DMS153 treated with DMSO at 0.1 percent for 48 hours (cell line): ENCODE data around the gene ADARB2.
"Not testable (repeated sequence)": the region's sequence is repeated elsewhere in the genome, so short reads cannot be mapped to it uniquely, and the experiment has no call there.

Experiments
- DNase-seq: peaks from one replicate; lab custom pipeline; 2025; ENCODE audit not compliant: unreplicated experiment; lab: John Stamatoyannopoulos, UW

Gene ADARB2

DNA sequence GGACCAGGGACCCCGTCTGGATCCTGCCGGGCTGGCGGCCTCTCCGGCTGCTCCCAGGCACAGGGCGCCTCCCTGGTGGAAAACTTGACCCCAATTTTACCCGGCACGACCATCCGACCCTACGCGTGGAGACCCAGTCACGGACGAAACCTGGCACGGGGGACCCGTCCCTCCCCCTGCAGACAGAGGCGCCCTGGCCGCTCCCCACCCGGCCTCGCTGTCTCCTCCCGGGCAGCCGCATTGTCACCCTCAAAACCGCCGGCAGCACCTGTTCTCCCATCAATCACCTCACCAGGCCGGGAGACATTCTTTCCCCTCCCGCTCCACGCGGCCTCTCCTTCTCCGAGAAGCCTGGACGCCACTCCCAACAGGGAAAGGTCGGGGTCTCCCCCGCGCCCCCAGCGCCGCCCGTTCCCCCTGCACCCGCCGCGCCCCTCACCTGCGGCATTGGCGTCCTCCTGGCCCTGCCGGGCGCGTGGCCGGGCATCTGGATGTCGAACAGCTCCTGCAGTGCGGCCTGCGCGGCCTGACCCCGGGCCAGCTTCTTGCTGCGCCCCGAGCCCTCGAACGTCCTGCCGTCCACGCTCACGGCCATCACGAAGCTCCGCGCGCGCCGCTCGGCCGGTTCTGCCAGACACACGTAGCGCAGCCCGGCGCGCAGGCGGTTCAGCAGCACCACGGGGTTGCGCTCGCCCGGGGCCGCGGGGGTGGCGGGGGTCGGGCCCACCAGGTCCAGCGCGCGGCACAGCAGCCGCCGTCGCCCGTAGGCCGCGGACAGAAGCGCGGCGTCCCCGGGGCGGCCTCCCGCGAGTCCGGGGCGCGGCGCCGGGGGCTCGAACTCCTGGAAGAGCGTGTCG is 374.5 kb downstream of the ADARB2 start:
- DNase-seq = no peak

- no peak for DNase-seq
These were observed 375.8 kb downstream of the ADARB2 start for GRCh38 chr10:1361411-1362105.

DNA sequence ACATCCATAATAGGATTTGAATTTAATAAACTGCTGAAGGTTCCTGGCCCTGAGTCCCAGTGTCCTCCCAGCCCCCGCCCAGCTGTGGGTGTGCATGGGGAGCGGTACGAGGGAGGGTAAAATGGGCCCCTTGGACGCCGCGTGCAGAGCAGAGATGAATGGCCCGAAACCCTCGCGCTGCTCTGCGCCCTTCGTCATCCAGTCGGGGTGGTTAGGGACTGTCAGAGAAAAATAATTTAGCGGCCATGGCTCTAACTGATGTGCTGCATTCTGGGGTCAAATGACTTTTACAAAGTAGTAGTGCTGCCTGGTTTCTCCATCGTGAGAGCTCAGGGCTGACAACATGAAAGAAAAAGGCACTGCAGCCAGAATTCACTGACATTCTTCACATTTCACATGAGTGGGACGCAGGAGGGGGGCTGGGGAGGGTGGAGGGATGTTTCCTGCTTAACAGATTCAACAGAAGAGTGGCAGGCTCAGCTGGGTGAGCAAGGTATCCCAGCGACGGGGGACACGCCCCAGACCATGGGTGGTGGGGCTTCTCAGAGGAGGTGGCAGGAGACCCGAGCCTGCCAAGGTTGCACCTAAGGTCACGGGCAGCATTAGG is 376.7 kb downstream of the ADARB2 start:
- no peak for DNase-seq

GRCh38 chr10:1360011-1360557 is 377.2 kb downstream of the ADARB2 start:
- DNase-seq = no peak

DNA sequence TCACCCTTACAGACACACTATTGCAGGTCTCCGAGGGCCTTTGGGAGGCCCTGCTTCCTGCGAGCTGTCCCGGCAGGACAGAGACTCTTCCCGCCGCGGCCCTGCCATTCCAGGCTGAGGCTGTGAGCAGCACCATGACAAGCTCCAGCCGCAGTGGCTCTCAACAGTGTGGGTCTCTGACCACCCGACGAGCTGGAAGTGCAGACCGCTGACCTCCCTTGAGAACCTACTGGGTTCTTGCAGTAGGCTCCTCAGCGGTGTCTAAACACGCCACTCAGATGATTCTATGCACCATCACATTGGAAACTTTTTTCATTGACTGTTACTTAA is 377.7 kb downstream of the ADARB2 start:
- no peak for DNase-seq

GRCh38 chr10:1358860-1359625 is 378.3 kb downstream of the ADARB2 start:
- no peak for DNase-seq

DNA sequence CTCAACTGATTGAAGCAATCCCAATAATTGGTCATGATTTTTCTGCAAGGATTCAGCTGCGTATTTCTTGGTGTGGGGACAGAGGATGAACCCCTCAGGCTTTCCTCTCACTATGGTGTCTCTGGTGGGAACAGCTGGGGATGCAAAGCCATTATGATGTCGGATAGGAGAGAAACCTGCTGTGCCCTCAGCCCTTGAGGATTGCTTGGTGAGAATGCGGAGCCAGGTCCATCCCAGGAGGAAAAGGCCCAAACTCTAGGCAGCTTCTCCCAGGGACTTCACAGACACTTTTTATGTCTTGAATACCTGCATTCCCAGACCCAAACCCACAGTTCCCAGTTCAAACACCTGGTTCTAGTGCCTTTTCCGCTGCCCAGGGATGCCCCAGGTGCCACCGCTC is 379.2 kb downstream of the ADARB2 start:
- no peak for DNase-seq

DNA sequence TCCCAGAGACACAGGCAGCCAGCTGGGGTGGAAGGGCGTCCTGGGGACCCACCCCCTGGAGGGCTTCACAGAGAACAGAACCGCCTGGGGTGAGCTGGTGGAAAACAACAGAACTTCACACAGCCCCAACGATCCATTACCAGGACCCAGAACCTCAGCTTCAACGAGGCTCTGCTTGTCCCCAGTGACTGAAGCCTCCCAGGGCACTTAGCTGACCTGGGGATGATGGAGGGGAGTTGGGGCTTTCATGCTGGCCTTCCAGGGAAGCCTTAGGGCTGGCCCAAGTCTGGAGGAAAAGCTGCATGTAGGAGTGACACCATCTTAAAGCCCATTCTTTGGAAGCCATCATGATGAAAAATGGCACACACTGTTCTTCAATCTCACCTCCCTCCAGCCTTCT is 381.0 kb downstream of the ADARB2 start:
- no peak for DNase-seq

GRCh38 chr10:1354809-1355710 is 382.3 kb downstream of the ADARB2 start:
- DNase-seq = no peak

DNA sequence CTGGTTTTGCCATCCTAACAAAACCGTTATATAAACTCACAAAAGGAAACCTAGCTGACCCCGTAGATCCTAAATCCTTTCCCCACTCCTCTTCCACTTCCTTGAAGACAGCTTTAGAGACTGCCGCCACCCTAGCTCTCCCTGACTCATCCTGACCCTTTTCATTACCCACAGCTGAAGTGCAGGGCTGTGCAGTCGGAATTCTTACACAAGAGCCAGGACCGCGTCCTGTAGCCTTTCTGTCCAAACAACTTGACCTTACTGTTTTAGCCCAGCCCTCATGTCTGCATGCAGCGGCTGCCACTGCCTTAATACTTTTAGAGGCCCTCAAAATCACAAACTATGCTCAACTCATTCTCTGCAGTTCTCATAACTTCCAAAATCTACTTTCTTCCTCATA is 385.0 kb downstream of the ADARB2 start:
- not testable (repeated sequence) for DNase-seq

GRCh38 chr10:1348773-1349050 is 388.6 kb downstream of the ADARB2 start:
- DNase-seq = no peak

GRCh38 chr10:1347962-1348772 is 389.2 kb downstream of the ADARB2 start:
- no peak for DNase-seq

- DNase-seq = no peak
These were observed 389.8 kb downstream of the ADARB2 start for GRCh38 chr10:1347525-1347924.

DNA sequence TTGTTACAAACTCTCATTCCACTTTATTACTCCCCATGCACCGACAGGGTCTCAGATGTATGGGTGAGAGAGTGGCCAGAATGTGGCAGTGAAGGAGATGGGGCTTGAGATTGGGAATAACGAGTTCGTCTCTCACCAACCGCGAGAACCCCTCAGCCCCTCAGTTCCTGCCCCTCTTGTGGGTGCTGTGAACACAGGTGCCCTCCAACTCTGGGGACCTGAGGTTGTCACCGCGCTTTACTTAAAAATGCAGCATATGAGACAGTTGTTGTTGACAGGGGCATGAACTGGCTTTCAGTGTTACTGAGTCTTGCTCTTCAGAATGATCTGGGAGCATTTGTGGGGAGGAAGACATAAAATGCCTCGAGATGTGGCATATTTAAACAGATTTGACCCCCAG is 391.1 kb downstream of the ADARB2 start:
- DNase-seq = no peak

- DNase-seq = no peak
These were observed 392.0 kb downstream of the ADARB2 start for GRCh38 chr10:1345368-1345767.

- DNase-seq = no peak
These were observed 392.5 kb downstream of the ADARB2 start for GRCh38 chr10:1344846-1345245.

DNA sequence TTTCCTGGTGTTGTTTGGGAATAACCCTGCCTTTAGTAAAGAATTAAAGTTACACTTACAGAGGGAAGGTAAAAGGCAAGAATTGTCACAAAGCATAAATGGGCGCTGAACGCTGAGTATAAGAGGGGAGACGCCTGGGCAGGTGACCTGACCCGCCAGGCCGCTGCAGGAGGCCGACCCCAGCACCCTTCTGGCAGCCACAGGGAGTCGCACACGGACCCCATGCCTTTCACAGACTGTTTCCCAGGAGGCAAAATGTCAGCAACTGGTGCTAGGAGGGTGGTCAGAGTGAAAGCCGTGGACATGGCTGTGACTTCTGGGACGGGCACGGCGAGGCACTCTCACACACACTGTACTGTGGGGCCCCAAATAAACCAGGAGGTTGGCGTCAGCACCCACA is 392.9 kb downstream of the ADARB2 start:
- no peak for DNase-seq

- DNase-seq = no peak
These were observed 394.1 kb downstream of the ADARB2 start for GRCh38 chr10:1343176-1343575.

GRCh38 chr10:1341052-1341451 is 396.3 kb downstream of the ADARB2 start:
- not testable (repeated sequence) for DNase-seq

DNA sequence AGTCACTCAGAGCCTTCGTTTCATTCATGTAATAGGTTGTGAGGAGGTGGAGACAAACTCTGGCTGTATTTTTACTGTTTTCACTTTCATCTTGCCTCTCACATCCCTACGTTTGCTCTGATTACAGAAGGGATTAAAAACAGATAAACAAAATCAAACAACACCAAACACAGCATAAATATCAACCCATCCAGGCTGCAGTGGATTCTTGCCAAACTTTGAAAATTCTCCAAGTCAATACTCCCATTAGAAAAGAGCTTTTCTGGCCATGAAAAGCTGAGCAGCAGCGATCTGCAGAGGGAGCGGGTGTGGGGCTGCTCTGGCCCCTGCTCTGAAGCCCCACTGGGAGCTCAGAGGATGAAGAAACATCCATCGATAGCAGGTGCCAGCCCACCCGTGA is 397.9 kb downstream of the ADARB2 start:
- DNase-seq = no peak
